Uterus (tissue), 2 donors: ENCODE results near the gene SCN8A.

ENCODE experiments used
- CTCF ChIP-seq, 4 experiments: fragments of 200-600 bp in 2 of 4; fragments of 450-650 bp in 2 of 4; sonication (generic) in 2 of 4; IDR thresholded peaks; one replicate each; pipeline ENCODE4 v1.5.1; 2016 to 2019; ENCODE audit warnings: antibody characterized with exemption in 4 of 4, mild to moderate bottlenecking in 2 of 4, moderate library complexity in 1 of 4
- POLR2A ChIP-seq, 2 donors: fragments of 450-650 bp; IDR thresholded peaks; one replicate each; pipeline ENCODE4 v1.6.1; 2016; ENCODE audit warnings: antibody characterized with exemption in 2 of 2, mild to moderate bottlenecking in 1 of 2, moderate library complexity in 1 of 2

- TF ChIP-seq CTCF (IDR thresholded peaks at IDR 0.05) (no peak), POLR2A (IDR thresholded peaks at IDR 0.05) (no peak)
These were observed 264.8 kb downstream of the SCN8A start for GRCh38 chr12:51855586-51856428.
